NCI-H82 (cell line): ENCODE results near the gene GAS7.
"Not testable (repeated sequence)": the region's sequence is repeated elsewhere in the genome, so short reads cannot be mapped to it uniquely, and the experiment has no call there.

Experiments
- DNase-seq: peaks from one replicate; lab custom pipeline; 2025; lab: John Stamatoyannopoulos, UW

GAS7 gene

GRCh38 chr17:10109146-10109545, 89.3 kb downstream of the GAS7 start:
- DNase-seq = no peak

- no peak for DNase-seq
These were observed 90.9 kb downstream of the GAS7 start for GRCh38 chr17:10107316-10108165.

- DNase-seq = no peak
These were observed 92.3 kb downstream of the GAS7 start for GRCh38 chr17:10106067-10106466.

GRCh38 chr17:10105513-10106001, 92.8 kb downstream of the GAS7 start:
- DNase-seq = peak; percentile 22

- no peak for DNase-seq
These were observed 94.7 kb downstream of the GAS7 start for GRCh38 chr17:10103712-10104111.

- no peak for DNase-seq
These were observed 95.6 kb downstream of the GAS7 start for GRCh38 chr17:10102817-10103216.

- DNase-seq = no peak
These were observed 99.3 kb downstream of the GAS7 start for GRCh38 chr17:10099051-10099571.

- no peak for DNase-seq
These were observed 101.8 kb downstream of the GAS7 start for GRCh38 chr17:10096596-10096995.

- DNase-seq = not testable (repeated sequence)
These were observed 103.1 kb downstream of the GAS7 start for GRCh38 chr17:10095295-10095694.

- no peak for DNase-seq
These were observed 103.6 kb downstream of the GAS7 start for GRCh38 chr17:10094797-10095196.

- no peak for DNase-seq
These were observed 105.8 kb downstream of the GAS7 start for GRCh38 chr17:10092595-10092994.

GRCh38 chr17:10091046-10091445, 107.4 kb downstream of the GAS7 start:
- no peak for DNase-seq

- DNase-seq = no peak
These were observed 109.1 kb downstream of the GAS7 start for GRCh38 chr17:10089196-10089804.

GRCh38 chr17:10088444-10088843, 110.0 kb downstream of the GAS7 start:
- DNase-seq = peak; percentile 93

- DNase-seq = no peak
These were observed 111.1 kb downstream of the GAS7 start for GRCh38 chr17:10087355-10087754.

- DNase-seq = no peak
These were observed 114.5 kb downstream of the GAS7 start for GRCh38 chr17:10083864-10084263.

GRCh38 chr17:10082795-10083194, 115.6 kb downstream of the GAS7 start:
- DNase-seq = no peak

GRCh38 chr17:10081571-10082169, 116.7 kb downstream of the GAS7 start:
- DNase-seq = no peak

- no peak for DNase-seq
These were observed 120.7 kb downstream of the GAS7 start for GRCh38 chr17:10077561-10078299.

- no peak for DNase-seq
These were observed 122.5 kb downstream of the GAS7 start for GRCh38 chr17:10075919-10076318.

- no peak for DNase-seq
These were observed 124.5 kb downstream of the GAS7 start for GRCh38 chr17:10073941-10074340.
